ENCODE measurements around the gene CPLANE1. TPM values are rescaled to one million over a fixed set of nuclear protein-coding genes. Genes with fewer than 3 reads are reported as not detected.

CPLANE1 gene
- polyA plus RNA-seq, 1 donor (not counting 4 experiments of a cell fraction or from before 2014, with no cell fraction given): 9.2 TPM

DNA sequence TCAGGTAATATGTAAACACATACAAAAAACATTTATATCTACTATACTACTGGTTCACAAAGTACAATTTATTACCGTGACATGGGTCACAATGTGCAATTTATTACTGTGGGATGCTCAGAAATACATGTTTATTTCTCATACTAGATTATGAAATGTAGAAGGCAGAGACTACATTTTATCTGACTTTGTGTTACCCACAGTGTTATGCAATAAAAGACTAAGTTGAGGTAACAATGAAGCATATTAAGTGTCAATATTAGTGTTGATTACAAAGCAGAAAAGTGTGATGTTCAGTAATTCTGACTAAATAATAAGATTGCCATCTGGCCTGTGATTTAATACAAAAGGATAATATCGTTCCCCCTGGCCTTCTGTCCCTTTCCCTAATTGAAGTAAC is 42.4 kb downstream of the CPLANE1 start:
- no peak overlapping the region for H3K4me3 ChIP-seq (ENCODE audit: control insufficient read depth in 2 of 3, extremely low read depth in 1 of 3, insufficient read depth in 2 of 3, low read depth in 1 of 3, low read length in 3 of 3)
- no peaks in the 10 kb centered on the region for H3K9me1 ChIP-seq (ENCODE audit: control insufficient read depth, extremely low read depth, insufficient read depth, low read length)
- no peaks in the 10 kb centered on the region for H3K79me2 ChIP-seq (ENCODE audit: control insufficient read depth, insufficient read depth, low read length)
- no peaks in the 10 kb centered on the region for H3K4me1 ChIP-seq (ENCODE audit: control insufficient read depth, extremely low read depth, insufficient read depth, low read length)
- dilution Hi-C loops (cut with MboI; ENCODE audit: extremely low pct_ligation_motif_present, low sequenced_read_pairs): no loop called here
- TF ChIP-seq, protein P1, sequence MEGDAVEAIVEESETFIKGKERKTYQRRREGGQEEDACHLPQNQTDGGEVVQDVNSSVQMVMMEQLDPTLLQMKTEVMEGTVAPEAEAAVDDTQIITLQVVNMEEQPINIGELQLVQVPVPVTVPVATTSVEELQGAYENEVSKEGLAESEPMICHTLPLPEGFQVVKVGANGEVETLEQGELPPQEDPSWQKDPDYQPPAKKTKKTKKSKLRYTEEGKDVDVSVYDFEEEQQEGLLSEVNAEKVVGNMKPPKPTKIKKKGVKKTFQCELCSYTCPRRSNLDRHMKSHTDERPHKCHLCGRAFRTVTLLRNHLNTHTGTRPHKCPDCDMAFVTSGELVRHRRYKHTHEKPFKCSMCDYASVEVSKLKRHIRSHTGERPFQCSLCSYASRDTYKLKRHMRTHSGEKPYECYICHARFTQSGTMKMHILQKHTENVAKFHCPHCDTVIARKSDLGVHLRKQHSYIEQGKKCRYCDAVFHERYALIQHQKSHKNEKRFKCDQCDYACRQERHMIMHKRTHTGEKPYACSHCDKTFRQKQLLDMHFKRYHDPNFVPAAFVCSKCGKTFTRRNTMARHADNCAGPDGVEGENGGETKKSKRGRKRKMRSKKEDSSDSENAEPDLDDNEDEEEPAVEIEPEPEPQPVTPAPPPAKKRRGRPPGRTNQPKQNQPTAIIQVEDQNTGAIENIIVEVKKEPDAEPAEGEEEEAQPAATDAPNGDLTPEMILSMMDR (optimal IDR thresholded peaks at IDR 0.05 in 1 of 3, IDR thresholded peaks at IDR 0.05 in 1 of 3, conservative IDR thresholded peaks at IDR 0.05 in 1 of 3; ENCODE audit: extremely low read depth in 1 of 3, insufficient read depth in 2 of 3, low read length in 3 of 3): no peak
- TF ChIP-seq EZH2 (IDR thresholded peaks at IDR 0.05; ENCODE audit: low read length): no peak
- no peak overlapping the region for H3K9ac ChIP-seq (ENCODE audit: control insufficient read depth, extremely low read depth, insufficient read depth, low read length)
- no peak overlapping the region for H2AFZ ChIP-seq (ENCODE audit: control insufficient read depth, low read length)
- H4K20me1 ChIP-seq (ENCODE audit: control insufficient read depth, extremely low read depth, insufficient read depth, low read length): no peaks in the 10 kb centered on the region
- H3K9me3 ChIP-seq (ENCODE audit: control insufficient read depth, low read depth, low read length): no peaks in the 10 kb centered on the region
- H3K36me3 ChIP-seq (ENCODE audit: control insufficient read depth in 2 of 2, extremely low read depth in 1 of 2, insufficient read depth in 2 of 2, low read length in 2 of 2): peaks cover 0 to 3% of the 10 kb centered on the region in 2 experiments
- H3K27me3 ChIP-seq (ENCODE audit: control insufficient read depth, extremely low read depth, insufficient read depth, low read length): no peaks in the 10 kb centered on the region
- FAIRE-seq: no peak
- DNase-seq (ENCODE audit: low read depth, low spot score): no peak
- no peak overlapping the region for H3K4me2 ChIP-seq (ENCODE audit: control insufficient read depth, extremely low read depth, insufficient read depth, low read depth, low read length)
- no peak overlapping the region for H3K27ac ChIP-seq (ENCODE audit: control insufficient read depth, insufficient read depth, low read length)

DNA sequence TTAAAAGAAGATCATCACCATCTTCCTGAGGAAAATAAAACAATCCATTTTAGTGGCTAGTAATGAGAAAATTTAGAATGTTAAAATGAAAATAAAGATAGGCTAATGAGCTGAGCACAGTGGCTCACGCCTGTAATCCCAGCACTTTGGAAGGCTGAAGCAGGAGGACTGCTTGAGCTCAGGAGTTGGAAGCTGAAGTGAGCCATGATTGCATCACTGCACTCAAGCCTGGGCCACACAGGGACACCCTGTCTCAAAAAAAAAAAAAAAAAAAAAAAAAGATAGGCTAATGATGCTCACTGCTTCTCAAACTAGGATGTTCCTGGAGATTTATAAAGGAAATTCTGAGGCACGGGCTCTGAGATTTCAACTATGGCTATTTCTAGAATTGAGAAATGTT is 50.3 kb downstream of the CPLANE1 start:
- no peak overlapping the region for H3K27ac ChIP-seq (ENCODE audit: control insufficient read depth, insufficient read depth, low read length)
- FAIRE-seq: no peak
- H3K4me2 ChIP-seq (ENCODE audit: control insufficient read depth, extremely low read depth, insufficient read depth, low read depth, low read length): no peak overlapping the region
- H2AFZ ChIP-seq (ENCODE audit: control insufficient read depth, low read length): no peak overlapping the region
- H3K9me1 ChIP-seq (ENCODE audit: control insufficient read depth, extremely low read depth, insufficient read depth, low read length): no peaks in the 10 kb centered on the region
- no peak overlapping the region for H3K9ac ChIP-seq (ENCODE audit: control insufficient read depth, extremely low read depth, insufficient read depth, low read length)
- H3K4me3 ChIP-seq (ENCODE audit: control insufficient read depth in 2 of 3, extremely low read depth in 1 of 3, insufficient read depth in 2 of 3, low read depth in 1 of 3, low read length in 3 of 3): no peak overlapping the region
- no peaks in the 10 kb centered on the region for H4K20me1 ChIP-seq (ENCODE audit: control insufficient read depth, extremely low read depth, insufficient read depth, low read length)
- no peaks in the 10 kb centered on the region for H3K4me1 ChIP-seq (ENCODE audit: control insufficient read depth, extremely low read depth, insufficient read depth, low read length)
- DNase-seq (ENCODE audit: low read depth, low spot score): no peak
- peaks cover 3 to 6% of the 10 kb centered on the region in 2 experiments for H3K36me3 ChIP-seq (ENCODE audit: control insufficient read depth in 2 of 2, extremely low read depth in 1 of 2, insufficient read depth in 2 of 2, low read length in 2 of 2)
- no peaks in the 10 kb centered on the region for H3K9me3 ChIP-seq (ENCODE audit: control insufficient read depth, low read depth, low read length)
- TF ChIP-seq, protein P1 (optimal IDR thresholded peaks at IDR 0.05 in 1 of 3, IDR thresholded peaks at IDR 0.05 in 1 of 3, conservative IDR thresholded peaks at IDR 0.05 in 1 of 3; ENCODE audit: extremely low read depth in 1 of 3, insufficient read depth in 2 of 3, low read length in 3 of 3): no peak
- TF ChIP-seq EZH2 (IDR thresholded peaks at IDR 0.05; ENCODE audit: low read length): no peak
- no peaks in the 10 kb centered on the region for H3K27me3 ChIP-seq (ENCODE audit: control insufficient read depth, extremely low read depth, insufficient read depth, low read length)
- dilution Hi-C loops (cut with MboI; ENCODE audit: extremely low pct_ligation_motif_present, low sequenced_read_pairs): no loop called here
- no peaks in the 10 kb centered on the region for H3K79me2 ChIP-seq (ENCODE audit: control insufficient read depth, insufficient read depth, low read length)
